OCI-LY1 (cell line): ENCODE measurements around the gene DDOST.

Experiments used
- H2AFZ ChIP-seq: fragments of 200-600 bp; sonication (generic), shearing (Covaris generic); 2 replicates; pipeline ENCODE4 v1.6.0; 2014; ENCODE audit warnings: antibody characterized with exemption, mild to moderate bottlenecking, low read length
- H3F3A ChIP-seq: fragments of 200-600 bp; sonication (generic), shearing (Covaris generic); 2 replicates; pipeline ENCODE4 v1.6.0; 2014; ENCODE audit warnings: mild to moderate bottlenecking, antibody characterized with exemption, low read length, moderate library complexity; ENCODE audit not compliant: insufficient read depth
- H3K27ac ChIP-seq: fragments of 200-600 bp; sonication (generic); 2 replicates; pipeline ENCODE4 v1.5.1; 2014; ENCODE audit warnings: low read length, mixed run types, mild to moderate bottlenecking, low read depth; ENCODE audit not compliant: poor library complexity, severe bottlenecking
- H3K27me3 ChIP-seq: fragments of 200-600 bp; sonication (generic); 2 replicates; pipeline ENCODE4 v1.6.0; 2014; ENCODE audit warnings: antibody characterized with exemption, mild to moderate bottlenecking, low read length, moderate library complexity; ENCODE audit not compliant: insufficient read depth
- H3K36me3 ChIP-seq: fragments of 200-600 bp; sonication (generic); 2 replicates; pipeline ENCODE4 v1.6.1; 2014; ENCODE audit warnings: mild to moderate bottlenecking, antibody characterized with exemption, low read length, moderate library complexity, mixed read lengths; ENCODE audit not compliant: insufficient read depth
- H3K4me1 ChIP-seq: fragments of 200-600 bp; sonication (generic); 2 replicates; pipeline ENCODE4 v1.5.1; 2014; ENCODE audit warnings: mild to moderate bottlenecking, low read length, moderate library complexity; ENCODE audit not compliant: insufficient read depth, severe bottlenecking
- H3K4me2 ChIP-seq: fragments of 200-600 bp; sonication (generic), shearing (Covaris generic); 2 replicates; pipeline ENCODE4 v1.6.1; 2014; ENCODE audit warnings: low read length
- H3K4me3 ChIP-seq: fragments of 200-600 bp; sonication (generic); 2 replicates; pipeline ENCODE4 v1.5.1; 2014; ENCODE audit warnings: low read length, low read depth, mild to moderate bottlenecking, mixed read lengths; ENCODE audit not compliant: poor library complexity, severe bottlenecking
- H3K79me2 ChIP-seq: fragments of 200-600 bp; shearing (Covaris generic); 2 replicates; pipeline ENCODE4 v1.6.1; 2016; ENCODE audit warnings: mixed run types, low read length, mixed read lengths; ENCODE audit not compliant: insufficient read depth
- H3K9ac ChIP-seq: fragments of 200-600 bp; sonication (generic), shearing (Covaris generic); 2 replicates; pipeline ENCODE4 v1.6.1; 2014; ENCODE audit warnings: mild to moderate bottlenecking, low read length, mixed read lengths
- H3K9me2 ChIP-seq: fragments of 200-600 bp; sonication (generic), shearing (Covaris generic); 2 replicates; pipeline ENCODE4 v1.6.1; 2014; ENCODE audit warnings: low read depth, mild to moderate bottlenecking, low read length, mixed read lengths
- H3K9me3 ChIP-seq: fragments of 200-600 bp; shearing (Covaris generic); 2 replicates; pipeline ENCODE4 v1.6.1; 2014; ENCODE audit warnings: low read length, mixed read lengths
- H4K20me1 ChIP-seq: fragments of 200-600 bp; sonication (generic), shearing (Covaris generic); 2 replicates; pipeline ENCODE4 v1.6.0; 2016; ENCODE audit warnings: mild to moderate bottlenecking, low read length; ENCODE audit not compliant: insufficient read depth
- EZH2 ChIP-seq: fragments of 200-600 bp; sonication (generic), shearing (Covaris generic); IDR thresholded peaks from 2 replicates; pipeline ENCODE4 v1.8.0; 2017; ENCODE audit warnings: borderline replicate concordance, mixed run types, mild to moderate bottlenecking, antibody characterized with exemption, low read length, moderate library complexity, mixed read lengths
- TF ChIP-seq, protein P1 (sequence below): fragments of 200-600 bp; sonication (generic), shearing (Covaris generic); IDR thresholded peaks from 2 replicates; pipeline ENCODE4 v1.5.1; 2017; ENCODE audit warnings: mild to moderate bottlenecking, antibody characterized with exemption, low read length, moderate library complexity, mixed read lengths

The DDOST gene

DNA sequence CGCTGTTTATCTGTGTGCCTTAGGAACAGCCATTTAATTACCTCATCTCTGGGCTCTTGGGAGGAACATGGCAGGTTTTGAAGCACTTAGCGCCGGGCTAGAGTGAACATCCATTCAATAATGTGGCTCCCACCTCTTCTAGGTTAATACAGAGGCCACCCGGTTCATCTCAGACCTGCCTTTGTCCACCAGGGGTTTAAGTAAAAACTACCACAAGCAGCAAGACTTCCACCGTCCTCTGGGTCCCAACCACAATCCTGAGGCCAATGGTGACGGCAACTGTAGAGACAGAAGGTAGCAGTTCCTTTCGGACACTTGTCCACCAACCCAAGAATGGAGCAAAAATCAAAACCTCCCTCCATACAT lies 924 bp upstream of the DDOST start:
- Histone ChIP-seq H3K4me3 (peak overlapping the region; percentile 97), H3F3A (no peaks in the 10 kb centered on the region), H4K20me1 (no peaks in the 10 kb centered on the region), H3K27me3 (no peaks in the 10 kb centered on the region), H2AFZ (no peak overlapping the region), H3K4me2 (peak overlapping the region; percentile 75), H3K27ac (peak overlapping the region; percentile 21), H3K4me1 (peaks cover 34% of the 10 kb centered on the region), H3K9me3 (no peaks in the 10 kb centered on the region), H3K9ac (peak overlapping the region; percentile 92), H3K9me2 (no peaks in the 10 kb centered on the region), H3K79me2 (peaks cover 31% of the 10 kb centered on the region), H3K36me3 (peaks cover 27% of the 10 kb centered on the region)
- TF ChIP-seq, protein P1, sequence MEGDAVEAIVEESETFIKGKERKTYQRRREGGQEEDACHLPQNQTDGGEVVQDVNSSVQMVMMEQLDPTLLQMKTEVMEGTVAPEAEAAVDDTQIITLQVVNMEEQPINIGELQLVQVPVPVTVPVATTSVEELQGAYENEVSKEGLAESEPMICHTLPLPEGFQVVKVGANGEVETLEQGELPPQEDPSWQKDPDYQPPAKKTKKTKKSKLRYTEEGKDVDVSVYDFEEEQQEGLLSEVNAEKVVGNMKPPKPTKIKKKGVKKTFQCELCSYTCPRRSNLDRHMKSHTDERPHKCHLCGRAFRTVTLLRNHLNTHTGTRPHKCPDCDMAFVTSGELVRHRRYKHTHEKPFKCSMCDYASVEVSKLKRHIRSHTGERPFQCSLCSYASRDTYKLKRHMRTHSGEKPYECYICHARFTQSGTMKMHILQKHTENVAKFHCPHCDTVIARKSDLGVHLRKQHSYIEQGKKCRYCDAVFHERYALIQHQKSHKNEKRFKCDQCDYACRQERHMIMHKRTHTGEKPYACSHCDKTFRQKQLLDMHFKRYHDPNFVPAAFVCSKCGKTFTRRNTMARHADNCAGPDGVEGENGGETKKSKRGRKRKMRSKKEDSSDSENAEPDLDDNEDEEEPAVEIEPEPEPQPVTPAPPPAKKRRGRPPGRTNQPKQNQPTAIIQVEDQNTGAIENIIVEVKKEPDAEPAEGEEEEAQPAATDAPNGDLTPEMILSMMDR = no peak
- no peak for TF ChIP-seq EZH2

DNA sequence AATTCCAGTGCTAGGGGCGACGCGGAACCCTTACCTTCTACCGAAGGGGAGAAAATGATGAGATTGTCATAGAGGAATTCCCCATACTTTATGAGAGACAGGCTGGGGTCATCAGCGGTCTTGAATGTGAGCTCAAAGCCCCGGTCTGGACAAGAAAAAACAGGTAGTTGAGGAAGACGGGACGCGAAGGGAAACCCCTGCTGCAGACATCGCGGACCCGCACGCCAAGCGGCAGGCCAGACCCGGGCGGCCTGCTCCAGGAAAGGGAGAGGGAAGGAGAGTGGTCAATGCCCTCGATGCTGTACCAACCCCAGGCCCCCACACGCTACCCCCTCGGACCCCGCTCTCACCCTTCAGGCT lies 342 bp downstream of the DDOST start:
- Histone ChIP-seq H3K4me1 (peaks cover 34% of the 10 kb centered on the region), H3K9me3 (no peaks in the 10 kb centered on the region), H3K36me3 (peaks cover 40% of the 10 kb centered on the region), H3K4me3 (peak overlapping the region; percentile 97), H3F3A (no peaks in the 10 kb centered on the region), H3K4me2 (peak overlapping the region; percentile 97), H3K27me3 (no peaks in the 10 kb centered on the region), H3K9me2 (no peaks in the 10 kb centered on the region), H3K9ac (peak overlapping the region; percentile 97), H3K27ac (peak overlapping the region; percentile 36), H2AFZ (no peak overlapping the region), H4K20me1 (no peaks in the 10 kb centered on the region), H3K79me2 (peaks cover 31% of the 10 kb centered on the region)
- TF ChIP-seq EZH2 = no peak
- TF ChIP-seq, protein P1 = no peak

DNA sequence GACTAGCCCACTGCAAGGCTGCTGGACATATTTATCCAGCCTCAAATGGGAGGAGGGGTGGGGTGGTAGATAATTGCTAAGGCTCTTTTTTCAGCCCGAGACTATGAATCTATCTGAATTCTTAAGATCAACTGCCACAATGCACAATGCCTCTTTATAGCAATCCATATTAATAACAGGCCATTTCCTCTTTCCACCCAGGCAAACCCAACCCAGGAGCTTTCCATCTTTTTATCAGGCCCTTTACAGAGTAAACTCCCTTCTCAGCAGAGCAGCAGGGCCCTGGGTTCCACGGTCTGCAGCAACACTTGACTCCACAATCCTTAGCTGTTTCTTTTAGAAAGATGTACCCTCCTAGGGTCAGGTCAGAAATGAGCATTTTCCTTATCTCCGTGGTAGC lies 806 bp downstream of the DDOST start:
- no peak for TF ChIP-seq EZH2
- Histone ChIP-seq H3K27ac (peak overlapping the region; percentile 36), H4K20me1 (no peaks in the 10 kb centered on the region), H3K4me2 (peak overlapping the region; percentile 97), H3K36me3 (peaks cover 45% of the 10 kb centered on the region), H3K9me3 (no peaks in the 10 kb centered on the region), H3K79me2 (peaks cover 31% of the 10 kb centered on the region), H3K4me1 (peaks cover 34% of the 10 kb centered on the region), H3K4me3 (peak overlapping the region; percentile 97), H3K27me3 (no peaks in the 10 kb centered on the region), H3K9ac (peak overlapping the region; percentile 97), H3K9me2 (no peaks in the 10 kb centered on the region), H2AFZ (no peak overlapping the region), H3F3A (no peaks in the 10 kb centered on the region)

DNA sequence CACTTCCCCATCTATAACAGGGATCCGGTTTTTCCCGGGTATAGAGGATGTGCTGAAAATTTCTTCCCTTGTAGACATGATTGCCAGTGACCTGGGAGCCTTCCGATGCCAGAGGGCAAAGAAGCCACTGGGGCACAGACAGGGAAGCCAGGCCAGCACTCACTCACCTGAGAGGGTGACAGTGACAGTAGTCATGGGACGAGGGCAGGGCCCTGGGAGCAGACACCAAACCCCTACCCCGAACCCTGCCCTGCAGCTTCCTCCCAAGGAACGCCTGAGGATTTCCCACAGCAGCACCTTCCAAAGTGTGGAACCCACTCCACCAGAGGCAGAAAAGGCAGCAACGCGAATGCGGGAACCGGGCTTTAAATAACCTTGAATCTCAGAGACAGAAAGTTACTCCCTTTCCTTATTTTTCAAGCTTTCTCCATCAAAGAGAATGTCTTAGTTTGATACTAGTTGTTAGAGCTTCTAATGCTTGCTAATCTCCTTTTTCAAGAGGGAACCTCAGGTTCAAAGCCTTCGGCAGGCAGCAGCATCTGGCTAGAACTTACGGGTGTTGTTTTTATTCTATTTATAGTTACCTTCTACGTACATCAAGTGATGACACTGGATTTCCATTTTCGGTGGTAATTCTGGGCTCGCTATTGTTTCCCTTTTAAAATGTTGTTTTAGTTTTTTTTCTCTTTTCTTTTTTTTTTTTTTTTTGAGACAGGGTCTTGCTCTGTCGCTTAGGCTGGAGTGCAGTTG lies 2.8 kb downstream of the DDOST start:
- Histone ChIP-seq H3K4me3 (no peak overlapping the region), H3K27me3 (no peaks in the 10 kb centered on the region), H3K9me2 (no peaks in the 10 kb centered on the region), H3K27ac (peak overlapping the region; percentile 37), H3K9ac (no peak overlapping the region), H3F3A (no peaks in the 10 kb centered on the region), H3K36me3 (peaks cover 61% of the 10 kb centered on the region), H3K4me1 (peaks cover 34% of the 10 kb centered on the region), H3K4me2 (peak overlapping the region; percentile 97; the same call in 1 of the 2 replicates), H3K9me3 (no peaks in the 10 kb centered on the region), H2AFZ (no peak overlapping the region), H4K20me1 (no peaks in the 10 kb centered on the region), H3K79me2 (peaks cover 31% of the 10 kb centered on the region)
- TF ChIP-seq, protein P1 = no peak
- no peak for TF ChIP-seq EZH2
